PFSK-1 (cell line): ENCODE measurements around the gene ENOSF1.

Source experiments
- POLR2AphosphoS5 ChIP-seq: IDR thresholded peaks from 2 replicates; pipeline ENCODE4 v1.6.1; 2012; ENCODE audit warnings: low read depth, mild to moderate bottlenecking, control low read depth, low read length, moderate library complexity
- REST ChIP-seq, 2 experiments: IDR thresholded peaks; 2 replicates each; pipeline versions ENCODE4 v1.6.1 to v1.8.0; 2011 to 2012; ENCODE audit warnings: low read depth in 2 of 2, low read length in 2 of 2, control low read depth in 1 of 2, inconsistent platforms in 1 of 2, mild to moderate bottlenecking in 1 of 2, moderate library complexity in 1 of 2; ENCODE audit not compliant: insufficient read depth in 1 of 2
- TAF1 ChIP-seq: IDR thresholded peaks from 2 replicates; pipeline ENCODE4 v1.6.1; 2012; ENCODE audit warnings: low read length, control low read depth, borderline replicate concordance; ENCODE audit not compliant: insufficient read depth

- TF ChIP-seq TAF1 = no peak
- TF ChIP-seq POLR2AphosphoS5 = no peak
- no peak for TF ChIP-seq REST (IDR thresholded peaks at IDR 0.05; ENCODE audit: insufficient read depth in 1 of 2, low read depth in 2 of 2, low read length in 2 of 2)
These were observed 85.2 kb downstream of the ENOSF1 start for GRCh38 chr18:627231-627630.
